GM11168 (cell line): ENCODE data around the gene SPON2.
"Not testable (repeated sequence)": the region's sequence is repeated elsewhere in the genome, so short reads cannot be mapped to it uniquely, and the experiment has no call there.

Source experiments
- in situ Hi-C: fragments of 300-500 bp; cut with MboI; formaldehyde crosslinking; loops from one replicate; pipeline ENCODE4 v1.12.0; 2022; ENCODE audit warnings: low sequenced_read_pairs; ENCODE audit not compliant: unreplicated experiment

SPON2 gene

GRCh38 chr4:1160351-1160750, 12.0 kb downstream of the SPON2 start:
- in situ Hi-C loops, result loop anchor here (10.0 kb wide), 1 partner anchor 104 kb away; no protein-coding TSS in a partner anchor

GRCh38 chr4:1156069-1156468, 16.3 kb downstream of the SPON2 start:
- in situ Hi-C loops, result no loop called here

- in situ Hi-C loops, result no loop called here
Observed at GRCh38 chr4:1155314-1155713, 17.1 kb downstream of the SPON2 start.

- in situ Hi-C loops, result no loop called here
Observed at GRCh38 chr4:1154523-1155182, 17.7 kb downstream of the SPON2 start.

- in situ Hi-C loops, result no loop called here
Observed at GRCh38 chr4:1154126-1154522, 18.3 kb downstream of the SPON2 start.

- in situ Hi-C loops, result no loop called here
Observed at GRCh38 chr4:1153567-1154090, 18.8 kb downstream of the SPON2 start.

GRCh38 chr4:1152290-1152689, 20.1 kb downstream of the SPON2 start:
- in situ Hi-C loops, result no loop called here

- in situ Hi-C loops, result no loop called here
Observed at GRCh38 chr4:1151541-1151940, 20.8 kb downstream of the SPON2 start.

GRCh38 chr4:1150875-1151274, 21.5 kb downstream of the SPON2 start:
- in situ Hi-C loops, result no loop called here

- in situ Hi-C loops, result no loop called here
Observed at GRCh38 chr4:1139860-1140259, 32.5 kb downstream of the SPON2 start.

GRCh38 chr4:1137850-1138249, 34.5 kb downstream of the SPON2 start:
- in situ Hi-C loops, result no loop called here

GRCh38 chr4:1137063-1137776, 35.2 kb downstream of the SPON2 start:
- in situ Hi-C loops, result no loop called here

GRCh38 chr4:1136048-1136447, 36.3 kb downstream of the SPON2 start:
- in situ Hi-C loops, result no loop called here

GRCh38 chr4:1133033-1133432, 39.4 kb downstream of the SPON2 start:
- in situ Hi-C loops, result loop anchor here (5.0 kb wide), 2 partner anchors 134 to 219 kb away; no protein-coding TSS in a partner anchor

GRCh38 chr4:1130316-1131186, 41.8 kb downstream of the SPON2 start:
- in situ Hi-C loops, result loop anchor here (5.0 kb wide), 2 partner anchors 137 to 222 kb away; no protein-coding TSS in a partner anchor

GRCh38 chr4:1126506-1126905, 45.9 kb downstream of the SPON2 start:
- in situ Hi-C loops, result no loop called here

- in situ Hi-C loops, result not testable (repeated sequence)
Observed at GRCh38 chr4:1125466-1125865, 46.9 kb downstream of the SPON2 start.

GRCh38 chr4:1124818-1125217, 47.6 kb downstream of the SPON2 start:
- in situ Hi-C loops, result no loop called here

GRCh38 chr4:1122505-1122904, 49.9 kb downstream of the SPON2 start:
- in situ Hi-C loops, result no loop called here
